Large intestine (tissue), 3 donors: ENCODE data around the gene FGG. TPM values are rescaled to one million over a fixed set of nuclear protein-coding genes. Genes with fewer than 3 reads are reported as not detected.

Experiments
- DNase-seq, 2 donors: peaks; one replicate each; pipeline versions ENCODE4 v3.0.0 to v3.0.0-alpha.2; 2013
- H3K27ac ChIP-seq: one replicate; pipeline ENCODE4 v1.5.1; 2013; ENCODE audit warnings: low read length
- H3K27me3 ChIP-seq: 2 replicates; pipeline ENCODE4 v1.6.1; 2013; ENCODE audit warnings: low read length; ENCODE audit not compliant: control insufficient read depth, insufficient read depth
- H3K36me3 ChIP-seq: 2 replicates; pipeline ENCODE4 v1.6.1; 2013; ENCODE audit warnings: low read length; ENCODE audit not compliant: control insufficient read depth, insufficient read depth
- H3K4me1 ChIP-seq: one replicate; pipeline ENCODE4 v1.6.1; 2013; ENCODE audit warnings: low read length; ENCODE audit not compliant: control insufficient read depth, insufficient read depth
- H3K4me3 ChIP-seq: one replicate; pipeline ENCODE4 v1.5.1; 2013; ENCODE audit warnings: low read length
- H3K9me3 ChIP-seq: one replicate; pipeline ENCODE4 v1.6.1; 2013; ENCODE audit warnings: mild to moderate bottlenecking, low read depth, low read length, moderate library complexity; ENCODE audit not compliant: control insufficient read depth
- WGBS: methylation state at CpG from one replicate; pipeline ENCODE4 v1.1.5; 2013; ENCODE audit warnings: low lambda C conversion rate; ENCODE audit not compliant: insufficient coverage; 5-methylcytosine and 5-hydroxymethylcytosine counted together
- polyA plus RNA-seq: library from polyadenylated mRNA; unstranded; fragments of 120-200 nt; gene quantifications from one replicate; pipeline ENCODE4 v1.2.1, GENCODE V29; 2013

Gene FGG
- polyA plus RNA-seq, 1 donor = 40.5 TPM

GRCh38 chr4:154588198-154588597 lies 24.3 kb downstream of the FGG start:
- DNase-seq = no peak
- H3K27ac ChIP-seq = no peak overlapping the region
- peaks cover 3% of the 10 kb centered on the region for H3K9me3 ChIP-seq
- H3K36me3 ChIP-seq = peaks cover 19% of the 10 kb centered on the region
- H3K4me3 ChIP-seq = no peak overlapping the region
- H3K4me1 ChIP-seq = peaks cover 22% of the 10 kb centered on the region
- no peaks in the 10 kb centered on the region for H3K27me3 ChIP-seq
- WGBS = 100% methylated on average over 1 of the region's 2 CpGs

DNA sequence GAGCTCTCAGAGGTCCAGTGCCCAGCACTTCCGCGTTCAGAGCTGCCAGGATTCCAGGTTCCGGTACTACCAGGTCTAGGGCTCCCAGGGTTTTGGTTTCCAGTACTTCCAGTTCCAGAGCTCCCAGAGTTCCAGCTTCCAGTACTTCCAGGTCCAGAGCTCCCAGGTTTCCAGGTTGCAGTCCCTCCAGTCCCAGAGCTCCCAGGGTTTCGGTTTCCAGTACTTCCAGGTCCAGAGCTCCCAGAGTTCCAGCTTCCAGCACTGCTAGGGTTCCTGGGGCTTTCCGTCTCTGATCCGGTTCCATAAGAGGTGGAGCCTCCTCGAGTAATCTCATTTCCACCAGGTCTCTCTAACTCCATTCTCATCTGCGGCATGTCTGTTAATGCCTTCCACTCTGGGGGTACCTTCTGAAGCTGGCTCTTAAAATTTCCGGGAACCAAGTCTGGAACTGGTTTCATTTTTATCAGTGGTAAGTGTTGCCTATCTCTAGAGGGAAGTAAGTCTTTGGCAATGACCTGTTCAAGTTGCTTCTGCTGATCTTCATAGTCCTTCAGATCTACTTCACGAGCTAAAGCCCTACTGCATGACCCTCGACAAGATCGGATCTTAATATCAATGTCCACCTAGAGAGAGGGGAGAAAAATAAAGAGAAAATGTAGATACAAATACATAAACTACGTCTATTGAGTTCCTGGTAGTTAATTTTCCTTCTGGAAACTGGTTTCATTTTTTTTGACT lies 26.0 kb downstream of the FGG start:
- peaks cover 3% of the 10 kb centered on the region for H3K9me3 ChIP-seq
- no peak overlapping the region for H3K27ac ChIP-seq
- H3K27me3 ChIP-seq = no peaks in the 10 kb centered on the region
- H3K4me1 ChIP-seq = peaks cover 10% of the 10 kb centered on the region
- no peak overlapping the region for H3K4me3 ChIP-seq
- WGBS = 92% methylated on average over 2 of the region's 13 CpGs
- peaks cover 19% of the 10 kb centered on the region for H3K36me3 ChIP-seq
- no peak for DNase-seq

DNA sequence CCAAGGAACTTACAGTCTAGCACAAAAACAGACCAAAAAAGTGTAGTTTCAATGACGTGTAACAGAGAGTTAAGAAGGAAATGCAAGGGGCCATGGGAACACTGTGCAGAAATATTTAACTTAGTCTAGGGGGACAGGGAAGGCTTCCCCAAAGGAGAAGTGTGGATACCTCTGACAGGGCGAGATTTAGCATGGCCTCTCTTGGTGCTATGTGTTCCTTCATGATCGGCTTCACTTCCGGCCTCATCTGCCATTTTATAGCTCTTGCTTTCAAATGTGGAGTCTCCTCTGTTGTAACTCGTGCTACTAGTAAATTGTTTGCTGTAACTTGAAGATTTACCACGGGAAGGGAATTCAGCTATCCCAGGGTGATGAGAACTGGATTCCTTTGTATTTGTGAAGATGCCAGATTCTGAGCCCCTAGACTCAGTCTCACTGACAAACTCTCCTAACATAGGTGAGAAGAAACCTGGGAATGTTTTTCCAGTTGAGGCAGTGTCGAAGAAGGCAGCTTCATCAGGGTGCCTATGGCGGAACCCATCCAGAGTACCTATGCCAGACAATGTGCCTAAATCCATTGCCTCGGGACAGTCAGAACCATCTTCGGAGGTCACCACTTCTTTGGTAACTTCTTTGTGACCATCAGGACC lies 27.0 kb downstream of the FGG start:
- H3K4me3 ChIP-seq = no peak overlapping the region
- H3K27ac ChIP-seq = no peak overlapping the region
- no peaks in the 10 kb centered on the region for H3K27me3 ChIP-seq
- H3K36me3 ChIP-seq = peaks cover 19% of the 10 kb centered on the region
- peaks cover 4% of the 10 kb centered on the region for H3K4me1 ChIP-seq
- 94% methylated on average over 3 of the region's 10 CpGs for WGBS
- peaks cover 3% of the 10 kb centered on the region for H3K9me3 ChIP-seq
- no peak for DNase-seq

GRCh38 chr4:154584259-154584658 lies 28.2 kb downstream of the FGG start:
- H3K4me1 ChIP-seq = peaks cover 4% of the 10 kb centered on the region
- DNase-seq = no peak

GRCh38 chr4:154583677-154584076 lies 28.8 kb downstream of the FGG start:
- Histone ChIP-seq H3K27ac (no peak overlapping the region), H3K27me3 (no peaks in the 10 kb centered on the region), H3K4me1 (peaks cover 4% of the 10 kb centered on the region), H3K9me3 (peaks cover 3% of the 10 kb centered on the region), H3K36me3 (peaks cover 19% of the 10 kb centered on the region), H3K4me3 (no peak overlapping the region)
- DNase-seq = no peak

More at GRCh38 chr4:154584259-154584658, 28.2 kb downstream of the FGG start:
- no peaks in the 10 kb centered on the region for H3K27me3 ChIP-seq
- peaks cover 19% of the 10 kb centered on the region for H3K36me3 ChIP-seq
- no peak overlapping the region for H3K4me3 ChIP-seq
- peaks cover 3% of the 10 kb centered on the region for H3K9me3 ChIP-seq
- no CpG with 5 or more reads among the region's 5 CpGs for WGBS
- H3K27ac ChIP-seq = no peak overlapping the region

- peaks cover 3% of the 10 kb centered on the region for H3K9me3 ChIP-seq
- DNase-seq = no peak
- H3K4me1 ChIP-seq = peaks cover 2% of the 10 kb centered on the region
- H3K27ac ChIP-seq = no peak overlapping the region
- no peaks in the 10 kb centered on the region for H3K27me3 ChIP-seq
- no peak overlapping the region for H3K4me3 ChIP-seq
- H3K36me3 ChIP-seq = peaks cover 19% of the 10 kb centered on the region
- WGBS = 92% methylated on average over 2 of the region's 3 CpGs
Measured at GRCh38 chr4:154583230-154583629, 29.2 kb downstream of the FGG start.

- WGBS = 33% methylated on average over 1 of the region's 2 CpGs
- peaks cover 19% of the 10 kb centered on the region for H3K36me3 ChIP-seq
- H3K4me3 ChIP-seq = no peak overlapping the region
- H3K9me3 ChIP-seq = peaks cover 3% of the 10 kb centered on the region
- no peak for DNase-seq
- no peaks in the 10 kb centered on the region for H3K27me3 ChIP-seq
- H3K4me1 ChIP-seq = no peaks in the 10 kb centered on the region
- no peak overlapping the region for H3K27ac ChIP-seq
Measured at GRCh38 chr4:154582723-154583122, 29.7 kb downstream of the FGG start.

- no peaks in the 10 kb centered on the region for H3K9me3 ChIP-seq
- H3K27ac ChIP-seq = no peak overlapping the region
- no peak for DNase-seq
- H3K27me3 ChIP-seq = no peaks in the 10 kb centered on the region
- H3K4me3 ChIP-seq = no peak overlapping the region
- H3K4me1 ChIP-seq = peaks cover 2% of the 10 kb centered on the region
- no peaks in the 10 kb centered on the region for H3K36me3 ChIP-seq
Measured at GRCh38 chr4:154579927-154580326, 32.5 kb downstream of the FGG start.

DNA sequence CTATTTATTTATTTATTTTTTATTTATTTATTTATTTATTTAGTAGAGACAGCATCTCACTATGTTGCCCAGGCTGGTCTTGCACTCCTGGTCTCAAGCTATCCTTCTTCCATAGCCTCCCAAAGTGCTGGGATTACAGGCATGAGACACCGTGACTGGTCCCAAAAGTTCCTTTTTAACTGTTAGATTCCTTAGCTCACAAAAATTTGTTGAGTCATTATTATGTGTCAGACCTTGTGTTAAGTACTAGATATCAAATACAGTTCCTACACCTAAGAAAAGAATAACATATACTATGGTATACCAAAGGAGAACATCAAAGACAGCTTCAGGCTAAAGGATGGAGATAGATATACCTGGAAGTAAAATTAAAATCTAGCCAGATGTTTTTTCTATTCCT lies 33.5 kb downstream of the FGG start:
- no peak overlapping the region for H3K4me3 ChIP-seq
- no CpG with 5 or more reads among the region's 1 CpG for WGBS
- H3K9me3 ChIP-seq = no peaks in the 10 kb centered on the region
- H3K27me3 ChIP-seq = no peaks in the 10 kb centered on the region
- H3K36me3 ChIP-seq = no peaks in the 10 kb centered on the region
- peaks cover 2% of the 10 kb centered on the region for H3K4me1 ChIP-seq
- no peak for DNase-seq
- no peak overlapping the region for H3K27ac ChIP-seq

- peaks cover 2% of the 10 kb centered on the region for H3K4me1 ChIP-seq
- no CpG with 5 or more reads among the region's 2 CpGs for WGBS
Measured at GRCh38 chr4:154577324-154577723, 35.1 kb downstream of the FGG start.

DNA sequence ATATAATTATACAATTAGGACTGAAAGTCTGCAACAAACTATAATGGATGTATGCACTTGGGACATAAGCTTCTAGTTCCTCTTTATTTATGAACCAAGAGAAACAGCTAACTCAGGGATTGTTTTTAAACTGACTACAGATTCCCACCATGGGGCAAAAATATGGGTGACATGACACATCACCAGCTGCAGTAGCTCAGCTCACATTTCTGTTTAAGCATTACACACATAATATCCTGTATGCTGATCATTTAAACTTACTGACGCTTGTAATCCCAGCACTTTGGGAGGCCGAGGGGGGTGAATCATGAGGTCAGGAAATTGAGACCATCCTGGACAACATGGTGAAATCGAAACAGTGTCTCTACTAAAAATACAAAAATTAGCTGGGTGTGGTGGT lies 38.1 kb downstream of the FGG start:
- peaks cover 2% of the 10 kb centered on the region for H3K4me1 ChIP-seq
- no CpG with 5 or more reads among the region's 3 CpGs for WGBS
- DNase-seq = no peak
- H3K27me3 ChIP-seq = no peaks in the 10 kb centered on the region
- H3K4me3 ChIP-seq = no peak overlapping the region
- no peaks in the 10 kb centered on the region for H3K9me3 ChIP-seq
- peaks cover 4% of the 10 kb centered on the region for H3K36me3 ChIP-seq
- H3K27ac ChIP-seq = no peak overlapping the region

More at GRCh38 chr4:154577324-154577723, 35.1 kb downstream of the FGG start:
- H3K9me3 ChIP-seq = no peaks in the 10 kb centered on the region
- DNase-seq = peak in 1 of 2 donors; percentile 35
- H3K27ac ChIP-seq = no peak overlapping the region
- H3K4me3 ChIP-seq = no peak overlapping the region
- no peaks in the 10 kb centered on the region for H3K27me3 ChIP-seq
- no peaks in the 10 kb centered on the region for H3K36me3 ChIP-seq
